Measurements from ENCODE around the gene MRC1. TPM values are rescaled to one million over a fixed set of nuclear protein-coding genes. Genes with fewer than 3 reads are reported as not detected.

MRC1 gene
- total RNA-seq, 1 experiment from 2014 or later, result 0.07 TPM

- Histone ChIP-seq H3K9me2 (ENCODE audit: insufficient read depth) (no peaks in the 10 kb centered on the region), H3F3A (ENCODE audit: insufficient read depth, low read depth) (no peaks in the 10 kb centered on the region), H3K4me2 (no peak overlapping the region), H3K27me3 (ENCODE audit: insufficient read depth, low read depth) (no peaks in the 10 kb centered on the region), H2AFZ (no peak overlapping the region), H3K9me3 (ENCODE audit: insufficient read depth, low read depth) (no peaks in the 10 kb centered on the region), H3K4me3 (no peak overlapping the region), H3K36me3 (ENCODE audit: low read depth) (no peaks in the 10 kb centered on the region), H3K27ac (no peak overlapping the region), H3K4me1 (replicated peaks; ENCODE audit: insufficient read depth) (no peaks in the 10 kb centered on the region), H4K20me1 (ENCODE audit: insufficient read depth) (no peaks in the 10 kb centered on the region), H3K79me2 (ENCODE audit: low read depth) (no peaks in the 10 kb centered on the region)
- ChIA-PET POLR2A (ENCODE audit: unreplicated experiment) (no interaction called here), CTCF (interaction anchor here (0.6 to 1.5 kb wide), 8 partner anchors 57 to 1810 kb away, joined by 3 to 14 read pairs (median 4); no protein-coding TSS in a partner anchor)
- no peak for DNase-seq
- peak; percentile 61 for TF ChIP-seq CTCF (conservative IDR thresholded peaks at IDR 0.05)
- TF ChIP-seq EZH2 (IDR thresholded peaks at IDR 0.05; ENCODE audit: low read depth), result no peak
- no TSS peak for BruUV-seq (replicated peaks)
- intact Hi-C loops (cut with micrococcal nuclease; ENCODE audit: unreplicated experiment), result loop anchor here (1.0 to 5.0 kb wide), 3 partner anchors 240 to 368 kb away; no protein-coding TSS in a partner anchor
These were observed 38.6 kb downstream of the MRC1 start for GRCh38 chr10:17847585-17848296.

GRCh38 chr10:17848646-17849045, 39.5 kb downstream of the MRC1 start:
- no TSS peak for BruUV-seq (replicated peaks)
- no peak for TF ChIP-seq CTCF (conservative IDR thresholded peaks at IDR 0.05)
- no peak for TF ChIP-seq EZH2 (IDR thresholded peaks at IDR 0.05; ENCODE audit: low read depth)
- H3K79me2 ChIP-seq (ENCODE audit: low read depth), result no peaks in the 10 kb centered on the region
- ChIA-PET CTCF (interaction anchor here (1.5 kb wide), 1 partner anchor 368 kb away, joined by 14 read pairs; no protein-coding TSS in a partner anchor), POLR2A (ENCODE audit: unreplicated experiment) (no interaction called here)
- H3F3A ChIP-seq (ENCODE audit: insufficient read depth, low read depth), result no peaks in the 10 kb centered on the region
- H3K4me3 ChIP-seq, result no peak overlapping the region
- no peak overlapping the region for H2AFZ ChIP-seq
- no peaks in the 10 kb centered on the region for H3K9me2 ChIP-seq (ENCODE audit: insufficient read depth)
- no peak for DNase-seq
- no peaks in the 10 kb centered on the region for H3K36me3 ChIP-seq (ENCODE audit: low read depth)
- H3K4me2 ChIP-seq, result no peak overlapping the region
- intact Hi-C loops (cut with micrococcal nuclease; ENCODE audit: unreplicated experiment), result loop anchor here (5.0 kb wide), 2 partner anchors 241 to 254 kb away; no protein-coding TSS in a partner anchor
- H4K20me1 ChIP-seq (ENCODE audit: insufficient read depth), result no peaks in the 10 kb centered on the region
- H3K27ac ChIP-seq, result no peak overlapping the region
- no peaks in the 10 kb centered on the region for H3K27me3 ChIP-seq (ENCODE audit: insufficient read depth, low read depth)
- H3K9me3 ChIP-seq (ENCODE audit: insufficient read depth, low read depth), result no peaks in the 10 kb centered on the region
- no peaks in the 10 kb centered on the region for H3K4me1 ChIP-seq (replicated peaks; ENCODE audit: insufficient read depth)

- Histone ChIP-seq H3K9me3 (ENCODE audit: insufficient read depth, low read depth) (no peaks in the 10 kb centered on the region), H3F3A (ENCODE audit: insufficient read depth, low read depth) (no peaks in the 10 kb centered on the region), H3K9me2 (ENCODE audit: insufficient read depth) (no peaks in the 10 kb centered on the region), H3K4me3 (no peak overlapping the region), H3K36me3 (ENCODE audit: low read depth) (no peaks in the 10 kb centered on the region), H3K4me1 (replicated peaks; ENCODE audit: insufficient read depth) (no peaks in the 10 kb centered on the region), H3K79me2 (ENCODE audit: low read depth) (no peaks in the 10 kb centered on the region), H4K20me1 (ENCODE audit: insufficient read depth) (no peaks in the 10 kb centered on the region), H2AFZ (no peak overlapping the region), H3K27me3 (ENCODE audit: insufficient read depth, low read depth) (no peaks in the 10 kb centered on the region), H3K27ac (no peak overlapping the region), H3K4me2 (no peak overlapping the region)
- POLR2A ChIA-PET (ENCODE audit: unreplicated experiment), result no interaction called here
- TF ChIP-seq CTCF (conservative IDR thresholded peaks at IDR 0.05), result no peak
- no peak for TF ChIP-seq EZH2 (IDR thresholded peaks at IDR 0.05; ENCODE audit: low read depth)
- intact Hi-C loops (cut with micrococcal nuclease; ENCODE audit: unreplicated experiment), result no loop called here
- CTCF ChIA-PET, result interaction anchor here (1.1 kb wide), 1 partner anchor 234 kb away, joined by 3 read pairs; no protein-coding TSS in a partner anchor
- no peak for DNase-seq
- BruUV-seq (replicated peaks), result no TSS peak
These were observed 41.4 kb downstream of the MRC1 start for GRCh38 chr10:17850501-17850900.
